CD4-positive, CD25-positive, alpha-beta regulatory T cell (primary cell): ENCODE measurements around the gene ZNF695. TPM values are rescaled to one million over a fixed set of nuclear protein-coding genes. Genes with fewer than 3 reads are reported as not detected.

Experiments used
- ATAC-seq, 2 donors: fragments of 150-1000 bp; cut with Tn5 transposase; one replicate each; pipeline ENCODE4 v1.10.0; 2021; ENCODE audit warnings: low read depth in 2 of 2, moderate number of reproducible peaks in 2 of 2, moderate library complexity in 1 of 2
- DNase-seq, 3 donors: peaks; one replicate each; pipeline versions ENCODE4 v3.0.0 to v3.0.0-alpha.2; 2012 to 2022; ENCODE audit warnings: mixed read lengths in 1 of 3
- H3K27ac ChIP-seq: one replicate; pipeline ENCODE4 v1.7.0; 2013; ENCODE audit warnings: mild to moderate bottlenecking, low read length; ENCODE audit not compliant: insufficient read depth, poor library complexity, severe bottlenecking
- H3K27me3 ChIP-seq: one replicate; pipeline ENCODE4 v1.7.0; 2013; ENCODE audit warnings: low read length; ENCODE audit not compliant: control insufficient read depth, insufficient read depth
- H3K36me3 ChIP-seq: one replicate; pipeline ENCODE4 v1.7.0; 2013; ENCODE audit warnings: mild to moderate bottlenecking, low read length, moderate library complexity; ENCODE audit not compliant: control insufficient read depth, insufficient read depth
- H3K4me1 ChIP-seq: 2 replicates; pipeline ENCODE4 v1.7.0; 2013; ENCODE audit warnings: mild to moderate bottlenecking, low read length; ENCODE audit not compliant: insufficient read depth, control insufficient read depth, poor library complexity, severe bottlenecking
- H3K4me3 ChIP-seq: one replicate; pipeline ENCODE4 v1.7.0; 2013; ENCODE audit warnings: low read depth, mild to moderate bottlenecking, low read length, moderate library complexity
- H3K9me3 ChIP-seq, 2 experiments: 1 replicate in 1 of 2; 2 replicates in 1 of 2; pipeline ENCODE4 v1.7.0; 2013; ENCODE audit warnings: low read length in 2 of 2, mild to moderate bottlenecking in 1 of 2, moderate library complexity in 1 of 2; ENCODE audit not compliant: control insufficient read depth in 2 of 2
- H3K27ac Mint-ChIP-seq, 3 donors: one replicate each; pipeline ENCODE4 v1.8.0; 2020 to 2022; ENCODE audit warnings: mild to moderate bottlenecking in 3 of 3, mixed read lengths in 3 of 3, moderate library complexity in 2 of 3
- H3K27me3 Mint-ChIP-seq: one replicate; pipeline ENCODE4 v1.8.0; 2022; ENCODE audit warnings: mild to moderate bottlenecking, mixed read lengths
- H3K36me3 Mint-ChIP-seq: one replicate; pipeline ENCODE4 v1.8.0; 2020; ENCODE audit warnings: mixed read lengths
- H3K4me1 Mint-ChIP-seq, 4 donors: one replicate each; pipeline ENCODE4 v1.8.0; 2020 to 2022; ENCODE audit warnings: mixed read lengths in 4 of 4, mild to moderate bottlenecking in 1 of 4
- H3K4me3 Mint-ChIP-seq, 4 donors: one replicate each; pipeline ENCODE4 v1.8.0; 2020 to 2022; ENCODE audit warnings: mild to moderate bottlenecking in 4 of 4, mixed read lengths in 4 of 4, moderate library complexity in 3 of 4
- H3K9me3 Mint-ChIP-seq, 7 donors: one replicate each; pipeline ENCODE4 v1.8.0; 2020 to 2022; ENCODE audit warnings: mixed read lengths in 7 of 7, mild to moderate bottlenecking in 3 of 7, moderate library complexity in 2 of 7
- polyA plus RNA-seq, 4 donors: library from polyadenylated mRNA; unstranded; fragments of 300-500 nt; fragmentation: Illumina TruSeq; gene quantifications; one replicate each; pipeline ENCODE4 v1.2.3, GENCODE V29; 2021
- total RNA-seq: library from RNA; stranded (reverse); gene quantifications from one replicate; pipeline ENCODE4 v1.2.3, GENCODE V29; 2022

ZNF695 gene
- total and polyA plus RNA-seq, 5 donors from 2014 or later: not detected

DNA sequence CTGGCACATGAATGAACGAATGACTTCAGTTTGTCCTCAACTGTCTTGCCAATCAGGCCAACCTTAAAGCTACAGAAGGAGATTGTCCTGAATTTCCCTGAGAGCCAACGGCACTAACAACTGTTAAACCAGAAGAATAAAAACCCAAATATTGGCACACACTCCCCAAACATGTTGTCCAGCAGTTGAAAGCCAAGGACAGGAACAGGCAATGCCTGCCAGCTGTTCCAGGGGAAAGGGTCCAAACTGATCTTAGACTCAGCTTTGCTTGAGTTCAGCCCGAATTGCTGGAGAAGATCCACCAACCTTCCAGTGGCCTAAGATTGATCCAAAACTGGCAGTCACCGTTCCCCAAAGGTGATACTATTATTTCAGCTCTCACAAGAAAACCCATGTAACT lies 53.7 kb downstream of the ZNF695 start:
- no peak overlapping the region for H3K4me3 ChIP-seq
- H3K36me3 ChIP-seq: no peaks in the 10 kb centered on the region
- no peaks in the 10 kb centered on the region for H3K36me3 Mint-ChIP-seq
- no peaks in the 10 kb centered on the region for H3K9me3 ChIP-seq
- H3K27ac Mint-ChIP-seq: no peak overlapping the region
- H3K27me3 Mint-ChIP-seq: peaks cover 4% of the 10 kb centered on the region
- H3K27ac ChIP-seq: no peak overlapping the region
- no peak overlapping the region for H3K4me3 Mint-ChIP-seq
- ATAC-seq (no peak), DNase-seq (no peak)
- peaks cover 0 to 3% (median 0%) of the 10 kb centered on the region in 7 donors for H3K9me3 Mint-ChIP-seq
- no peaks in the 10 kb centered on the region for H3K27me3 ChIP-seq
- no peaks in the 10 kb centered on the region for H3K4me1 ChIP-seq
- peaks cover 0 to 2% (median 0%) of the 10 kb centered on the region in 4 donors for H3K4me1 Mint-ChIP-seq

DNA sequence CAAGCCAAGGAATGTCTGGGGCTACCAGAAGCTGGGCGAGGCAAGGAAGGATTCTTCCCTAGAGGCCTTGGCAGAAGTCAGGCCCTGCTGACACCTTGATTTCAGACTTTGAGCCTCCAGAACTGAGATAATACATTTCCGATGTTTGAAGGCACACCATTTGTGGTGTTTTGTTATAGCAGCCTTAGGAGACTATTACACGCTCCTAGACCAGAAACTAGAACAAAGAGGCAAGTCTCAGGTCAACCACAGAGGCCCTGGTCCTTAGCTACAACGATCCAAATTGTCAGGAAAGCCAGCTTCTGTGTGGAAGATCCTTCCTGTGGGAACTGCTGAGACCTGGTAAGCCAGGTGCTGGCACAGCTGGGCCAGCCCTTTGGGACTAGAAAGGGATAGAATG lies 56.4 kb downstream of the ZNF695 start:
- Mint-ChIP-seq H3K9me3 (peaks cover 0 to 3% (median 0%) of the 10 kb centered on the region in 7 donors), H3K4me1 (peaks cover 0 to 2% (median 0%) of the 10 kb centered on the region in 4 donors), H3K27ac (no peak overlapping the region), H3K36me3 (no peaks in the 10 kb centered on the region), H3K4me3 (no peak overlapping the region), H3K27me3 (peaks cover 8% of the 10 kb centered on the region)
- no peaks in the 10 kb centered on the region for H3K4me1 ChIP-seq
- ATAC-seq: no peak
- H3K9me3 ChIP-seq: no peaks in the 10 kb centered on the region
- DNase-seq: no peak
- no peak overlapping the region for H3K4me3 ChIP-seq
- H3K36me3 ChIP-seq: no peaks in the 10 kb centered on the region
- no peaks in the 10 kb centered on the region for H3K27me3 ChIP-seq
- H3K27ac ChIP-seq: no peak overlapping the region

DNA sequence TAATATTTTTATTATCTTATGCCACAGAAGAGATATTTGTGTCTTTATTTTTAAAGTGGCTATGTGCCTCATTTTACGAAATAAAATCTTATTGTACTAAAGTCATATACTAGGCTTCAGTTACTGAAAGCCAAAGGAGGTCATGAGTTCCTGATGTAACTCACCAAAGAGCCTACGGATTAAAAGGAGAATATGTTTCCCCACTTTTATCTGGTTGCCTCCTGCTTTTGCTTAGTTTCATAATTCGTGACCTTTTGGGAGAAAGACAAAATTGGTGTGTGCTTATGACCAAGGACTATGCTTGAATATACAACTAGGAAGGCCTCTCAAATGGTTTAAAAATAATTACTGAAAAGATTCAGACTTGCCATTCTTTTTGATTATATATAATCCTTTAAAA lies 57.9 kb downstream of the ZNF695 start:
- Mint-ChIP-seq H3K27ac (no peak overlapping the region), H3K4me3 (no peak overlapping the region), H3K36me3 (no peaks in the 10 kb centered on the region), H3K9me3 (peaks cover 0 to 6% (median 0%) of the 10 kb centered on the region in 7 donors), H3K4me1 (peaks cover 0 to 2% (median 0%) of the 10 kb centered on the region in 4 donors), H3K27me3 (peaks cover 8% of the 10 kb centered on the region)
- Histone ChIP-seq H3K27ac (no peak overlapping the region), H3K9me3 (no peaks in the 10 kb centered on the region), H3K4me3 (no peak overlapping the region), H3K27me3 (no peaks in the 10 kb centered on the region), H3K4me1 (no peaks in the 10 kb centered on the region), H3K36me3 (no peaks in the 10 kb centered on the region)
- no peak for ATAC-seq
- DNase-seq: no peak

DNA sequence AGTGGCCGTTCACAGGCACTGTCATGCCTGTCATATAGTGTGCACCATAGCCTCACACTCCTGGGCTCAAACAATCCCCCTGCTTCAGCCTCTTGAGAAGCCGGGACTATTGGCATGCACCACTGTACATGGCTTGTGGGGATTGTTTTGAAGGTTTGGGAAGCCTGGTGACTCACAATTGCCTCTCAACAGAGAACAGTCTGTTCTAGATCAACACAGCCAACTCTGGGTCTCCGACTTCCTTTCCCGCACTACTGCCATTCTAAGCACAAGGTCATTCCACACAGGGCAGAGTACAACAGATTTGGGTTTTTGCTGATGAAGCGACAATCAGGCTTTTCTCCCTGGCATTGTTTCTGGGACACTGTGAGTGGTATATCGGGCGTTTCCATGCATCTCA lies 60.6 kb downstream of the ZNF695 start:
- Mint-ChIP-seq H3K27me3 (peaks cover 8% of the 10 kb centered on the region), H3K4me1 (peaks cover 0 to 2% (median 0%) of the 10 kb centered on the region in 4 donors), H3K36me3 (no peaks in the 10 kb centered on the region), H3K27ac (no peak overlapping the region), H3K4me3 (no peak overlapping the region), H3K9me3 (peaks cover 0 to 6% (median 0%) of the 10 kb centered on the region in 7 donors)
- DNase-seq (no peak), ATAC-seq (no peak)
- Histone ChIP-seq H3K4me1 (no peaks in the 10 kb centered on the region), H3K9me3 (no peaks in the 10 kb centered on the region), H3K36me3 (no peaks in the 10 kb centered on the region), H3K4me3 (no peak overlapping the region), H3K27me3 (no peaks in the 10 kb centered on the region), H3K27ac (no peak overlapping the region)

DNA sequence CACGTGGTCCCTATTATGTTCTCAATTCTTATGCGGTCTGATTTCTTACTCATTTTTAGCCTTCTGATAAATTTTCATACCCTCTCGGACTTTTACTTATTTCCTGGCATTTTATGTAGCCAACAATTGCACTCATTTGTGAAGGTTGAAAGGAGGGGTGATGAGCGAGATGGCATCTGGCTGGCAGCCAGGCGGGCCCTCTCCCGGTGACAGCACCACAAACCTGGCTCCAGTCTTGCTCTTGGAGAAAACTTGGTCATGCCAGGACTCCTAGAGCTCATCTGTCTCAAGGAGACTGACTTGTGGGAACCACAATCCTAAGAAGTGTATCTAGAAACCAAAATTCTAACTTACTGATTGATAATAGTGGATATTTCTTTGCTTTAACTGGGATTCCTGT lies 61.5 kb downstream of the ZNF695 start:
- H3K4me1 ChIP-seq: no peaks in the 10 kb centered on the region
- DNase-seq (no peak), ATAC-seq (no peak)
- H3K36me3 ChIP-seq: no peaks in the 10 kb centered on the region
- peaks cover 4% of the 10 kb centered on the region for H3K27me3 Mint-ChIP-seq
- no peak overlapping the region for H3K27ac ChIP-seq
- no peaks in the 10 kb centered on the region for H3K36me3 Mint-ChIP-seq
- H3K4me3 ChIP-seq: no peak overlapping the region
- peaks cover 0 to 5% (median 0%) of the 10 kb centered on the region in 7 donors for H3K9me3 Mint-ChIP-seq
- H3K4me3 Mint-ChIP-seq: no peak overlapping the region
- no peaks in the 10 kb centered on the region for H3K9me3 ChIP-seq
- H3K27ac Mint-ChIP-seq: no peak overlapping the region
- H3K27me3 ChIP-seq: no peaks in the 10 kb centered on the region
- H3K4me1 Mint-ChIP-seq: peaks cover 0 to 2% (median 0%) of the 10 kb centered on the region in 4 donors

Other genes with a start within 250 kb of the ZNF695 start
- 77.0 TPM for gene AHCTF1, start 76.1 kb downstream of the ZNF695 start, total RNA-seq
- gene AHCTF1, start 76.1 kb downstream of the ZNF695 start, polyA plus RNA-seq: 10 to 100 TPM; 11.2 to 22.8 (median 13.9) TPM
- gene ZNF670, start 70.8 kb upstream of the ZNF695 start, total RNA-seq: 0.37 TPM
- gene ZNF670, start 70.8 kb upstream of the ZNF695 start, polyA plus RNA-seq: 1 to 10 TPM in 1 of 4 donors, under 1 TPM in 3; 0.54 to 1.4 (median 0.80) TPM
- gene ZNF669, start 96.3 kb upstream of the ZNF695 start, total RNA-seq: 15.7 TPM
- gene ZNF669, start 96.3 kb upstream of the ZNF695 start, polyA plus RNA-seq: 10 to 100 TPM; 10.1 to 24.9 (median 14.8) TPM
- gene ZNF124, start 164.0 kb upstream of the ZNF695 start, total RNA-seq: 15.0 TPM
- gene ZNF124, start 164.0 kb upstream of the ZNF695 start, polyA plus RNA-seq: 1 to 10 TPM; 4.7 to 8.0 (median 6.9) TPM
- not detected for gene VN1R5, start 248.0 kb upstream of the ZNF695 start, total RNA-seq
- gene VN1R5, start 248.0 kb upstream of the ZNF695 start, polyA plus RNA-seq: not detected